Fibroblast of villous mesenchyme (primary cell): ENCODE measurements around the gene VAV1. TPM values are rescaled to one million over a fixed set of nuclear protein-coding genes. Genes with fewer than 3 reads are reported as not detected.
"Not testable (repeated sequence)": the region's sequence is repeated elsewhere in the genome, so short reads cannot be mapped to it uniquely, and the experiment has no call there.

Experiments used
- DNase-seq: peaks from one replicate; pipeline ENCODE4 v3.0.0-alpha.2; 2010; ENCODE audit warnings: low read depth
- H3K4me3 ChIP-seq: 2 replicates; pipeline ENCODE4 v1.5.1; 2011; ENCODE audit warnings: low read depth, mild to moderate bottlenecking, low read length
- CTCF ChIP-seq: IDR thresholded peaks from 2 replicates; pipeline ENCODE4 v1.5.1; 2012; ENCODE audit warnings: low read depth, mild to moderate bottlenecking, low read length; ENCODE audit not compliant: insufficient read depth
- total RNA-seq: library from RNA; depleted of rRNA; stranded (reverse); fragments of >200 nt; gene quantifications from 2 replicates; pipeline ENCODE4 v1.2.3, GENCODE V29; 2012

VAV1 gene
- total RNA-seq, 1 donor, result not detected

- DNase-seq, result no peak
- no peak for TF ChIP-seq CTCF
- no peak overlapping the region for H3K4me3 ChIP-seq
Observed at GRCh38 chr19:6864325-6864940, 91.9 kb downstream of the VAV1 start.

- H3K4me3 ChIP-seq, result no peak overlapping the region
- DNase-seq, result no peak
- no peak for TF ChIP-seq CTCF
Observed at GRCh38 chr19:6865849-6866248, 93.3 kb downstream of the VAV1 start.

GRCh38 chr19:6866741-6867151, 94.2 kb downstream of the VAV1 start:
- no peak for TF ChIP-seq CTCF
- H3K4me3 ChIP-seq, result no peak overlapping the region
- DNase-seq, result no peak

GRCh38 chr19:6868351-6868750, 95.8 kb downstream of the VAV1 start:
- no peak overlapping the region for H3K4me3 ChIP-seq
- no peak for TF ChIP-seq CTCF
- no peak for DNase-seq

- H3K4me3 ChIP-seq, DNase-seq: not testable (repeated sequence)
Observed at GRCh38 chr19:6869151-6869882, 96.8 kb downstream of the VAV1 start.

- no peak for DNase-seq
- no peak overlapping the region for H3K4me3 ChIP-seq
- TF ChIP-seq CTCF, result no peak
Observed at GRCh38 chr19:6873708-6874431, 101.4 kb downstream of the VAV1 start.

- DNase-seq, result no peak
- TF ChIP-seq CTCF, result no peak
- H3K4me3 ChIP-seq, result no peak overlapping the region
Observed at GRCh38 chr19:6875218-6875617, 102.7 kb downstream of the VAV1 start.
